H1 (cell line): ENCODE data around the gene FRAT2. TPM values are rescaled to one million over a fixed set of nuclear protein-coding genes. Genes with fewer than 3 reads are reported as not detected.

Experiments
- CBX8 ChIP-seq: fragments of 300-800, 300-1000 bp; sonication (generic); IDR thresholded peaks from 2 replicates; pipeline ENCODE4 v1.7.1; 2016; ENCODE audit warnings: low read depth, low read length, borderline replicate concordance
- CHD2 ChIP-seq: IDR thresholded peaks from 2 replicates; pipeline ENCODE4 v1.6.1; 2012; ENCODE audit warnings: low read length, improper control_type of control experiment
- EP300 ChIP-seq, 2 experiments: IDR thresholded peaks; 1 replicate in 1 of 2; 2 replicates in 1 of 2; pipeline ENCODE4 v1.6.1; 2011 to 2012; ENCODE audit warnings: low read depth in 2 of 2, low read length in 2 of 2, mild to moderate bottlenecking in 2 of 2, borderline replicate concordance in 1 of 2, inconsistent platforms in 1 of 2, moderate library complexity in 1 of 2
- EZH2 ChIP-seq: fragments of 200-600 bp; sonication (generic); IDR thresholded peaks from 2 replicates; pipeline ENCODE4 v1.7.1; 2012; ENCODE audit warnings: low read depth, mild to moderate bottlenecking, moderate library complexity, low read length, inconsistent platforms; ENCODE audit not compliant: severe bottlenecking
- HDAC6 ChIP-seq: IDR thresholded peaks from one replicate; pipeline ENCODE4 v1.7.1; 2012; ENCODE audit warnings: low read depth, mild to moderate bottlenecking, inconsistent platforms, low read length, moderate library complexity
- KDM4A ChIP-seq: IDR thresholded peaks from one replicate; pipeline ENCODE4 v1.7.1; 2012; ENCODE audit warnings: low read depth, mild to moderate bottlenecking, moderate library complexity, low read length, inconsistent platforms; ENCODE audit not compliant: severe bottlenecking
- POLR2A ChIP-seq, 2 experiments: IDR thresholded peaks; 1 replicate in 1 of 2; 2 replicates in 1 of 2; pipeline ENCODE4 v1.6.1; 2011; ENCODE audit warnings: low read depth in 2 of 2, low read length in 2 of 2, mild to moderate bottlenecking in 2 of 2; ENCODE audit errors: control extremely low read depth in 1 of 2
- YY1 ChIP-seq: IDR thresholded peaks from 2 replicates; pipeline ENCODE4 v1.6.1; 2011; ENCODE audit warnings: low read depth, mild to moderate bottlenecking, low read length
- polyA plus RNA-seq, 7 experiments: library from polyadenylated mRNA; depleted of rRNA in 3 of 7; stranded (reverse) in 5 of 7; unstranded in 2 of 7; fragments of >200 nt in 5 of 7; fragments of 200-250 nt in 2 of 7; gene quantifications; 1 replicate in 5 of 7; 2 replicates in 1 of 7; 4 replicates in 1 of 7; pipeline versions ENCODE4 v1.2.1 to v1.2.3, GENCODE V29; 2011 to 2013; ENCODE audit warnings: missing spikeins in 2 of 7, mixed read lengths in 2 of 7
- total RNA-seq: library from RNA; stranded (reverse); fragmentation: NEBNext Ultra II Directional; extraction: Animal tissue kit (Norgen Biotek cat#: 25700); gene quantifications from 2 replicates; pipeline ENCODE4 v1.2.1, GENCODE V29; 2021

Gene FRAT2
- total and polyA plus RNA-seq, 2 of the 8 experiments (the other 6 are each of a cell fraction or from before 2014, with no cell fraction given), result 47.4 to 83.0 TPM

DNA sequence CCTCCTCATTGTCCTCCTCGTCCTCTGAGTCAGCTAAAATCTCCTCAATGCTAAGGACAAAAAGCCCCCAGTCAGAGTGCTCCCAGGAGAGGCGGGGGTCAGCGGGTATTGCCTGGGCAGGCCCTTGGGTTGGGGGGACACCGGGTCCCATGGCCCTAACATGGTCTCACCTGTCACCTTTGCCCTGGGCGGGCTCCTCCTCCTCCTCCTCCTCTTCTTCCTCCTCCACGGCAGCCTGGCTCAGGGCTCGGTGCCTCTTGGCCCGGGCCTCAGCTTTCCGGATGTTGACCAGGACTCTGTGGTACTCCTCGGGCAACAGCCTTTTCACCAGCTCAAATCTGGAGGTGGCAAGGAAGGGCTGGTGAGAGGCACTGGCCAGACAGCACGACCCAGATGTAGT is 32.0 kb upstream of the FRAT2 start (continued):
- TF ChIP-seq YY1 (no peak), CBX8 (no peak), EP300 (IDR thresholded peaks at IDR 0.05; ENCODE audit: borderline replicate concordance in 1 of 2, low read depth in 2 of 2, low read length in 2 of 2) (no peak), KDM4A (no peak), HDAC6 (no peak), POLR2A (IDR thresholded peaks at IDR 0.05; ENCODE audit: control extremely low read depth in 1 of 2, low read depth in 2 of 2, low read length in 2 of 2) (no peak), CHD2 (no peak), EZH2 (no peak)
